Renal cortex interstitium (tissue), 11 donors: ENCODE measurements around the gene TNFSF10. TPM values are rescaled to one million over a fixed set of nuclear protein-coding genes. Genes with fewer than 3 reads are reported as not detected.
"Not testable (repeated sequence)": the region's sequence is repeated elsewhere in the genome, so short reads cannot be mapped to it uniquely, and the experiment has no call there.

Experiments used
- DNase-seq, 11 donors: peaks; one replicate each; pipeline ENCODE4 v3.0.0-alpha.2; 2013; ENCODE audit warnings: low read depth in 9 of 11, low spot score in 4 of 11; ENCODE audit errors: extremely low read depth in 1 of 11
- polyA plus RNA-seq, 3 donors: library from polyadenylated mRNA; unstranded; fragments of 120-200 nt; gene quantifications; one replicate each; pipeline ENCODE4 v1.2.1, GENCODE V29; 2013; ENCODE audit not compliant: insufficient read length in 3 of 3

Gene TNFSF10
- polyA plus RNA-seq, 3 donors = 25.9 to 70.5 (median 48.7) TPM

GRCh38 chr3:172525116-172525613, 1.9 kb upstream of the TNFSF10 start:
- no peak for DNase-seq

- no peak for DNase-seq
Observed at GRCh38 chr3:172524611-172525010, 1.4 kb upstream of the TNFSF10 start.

- not testable (repeated sequence) for DNase-seq
Observed at GRCh38 chr3:172521837-172522726, 1.1 kb downstream of the TNFSF10 start.

- DNase-seq = no peak
Observed at GRCh38 chr3:172520301-172520831, 2.9 kb downstream of the TNFSF10 start.

- no peak for DNase-seq
Observed at GRCh38 chr3:172519740-172520139, 3.5 kb downstream of the TNFSF10 start.

GRCh38 chr3:172518929-172519640, 4.1 kb downstream of the TNFSF10 start:
- no peak for DNase-seq

GRCh38 chr3:172517859-172518466, 5.3 kb downstream of the TNFSF10 start:
- no peak for DNase-seq

- no peak for DNase-seq
Observed at GRCh38 chr3:172516318-172517214, 6.7 kb downstream of the TNFSF10 start.

- no peak for DNase-seq
Observed at GRCh38 chr3:172515130-172515918, 7.9 kb downstream of the TNFSF10 start.

- DNase-seq = no peak
Observed at GRCh38 chr3:172514678-172515077, 8.6 kb downstream of the TNFSF10 start.

- no peak for DNase-seq
Observed at GRCh38 chr3:172513488-172513887, 9.7 kb downstream of the TNFSF10 start.

GRCh38 chr3:172511783-172512762, 11.2 kb downstream of the TNFSF10 start:
- no peak for DNase-seq

- DNase-seq = no peak
Observed at GRCh38 chr3:172506094-172506493, 17.1 kb downstream of the TNFSF10 start.

GRCh38 chr3:172501540-172501939, 21.7 kb downstream of the TNFSF10 start:
- DNase-seq = no peak

- DNase-seq = peak; percentile 4 to 67 (median 48)
Observed at GRCh38 chr3:172490198-172490669, 33.0 kb downstream of the TNFSF10 start.

GRCh38 chr3:172478116-172478515, 45.1 kb downstream of the TNFSF10 start:
- no peak for DNase-seq
